Measurements from ENCODE around the gene JADE2. TPM values are rescaled to one million over a fixed set of nuclear protein-coding genes. Genes with fewer than 3 reads are reported as not detected.

Gene JADE2
- total RNA-seq, 1 experiment from 2014 or later: 138 TPM

DNA sequence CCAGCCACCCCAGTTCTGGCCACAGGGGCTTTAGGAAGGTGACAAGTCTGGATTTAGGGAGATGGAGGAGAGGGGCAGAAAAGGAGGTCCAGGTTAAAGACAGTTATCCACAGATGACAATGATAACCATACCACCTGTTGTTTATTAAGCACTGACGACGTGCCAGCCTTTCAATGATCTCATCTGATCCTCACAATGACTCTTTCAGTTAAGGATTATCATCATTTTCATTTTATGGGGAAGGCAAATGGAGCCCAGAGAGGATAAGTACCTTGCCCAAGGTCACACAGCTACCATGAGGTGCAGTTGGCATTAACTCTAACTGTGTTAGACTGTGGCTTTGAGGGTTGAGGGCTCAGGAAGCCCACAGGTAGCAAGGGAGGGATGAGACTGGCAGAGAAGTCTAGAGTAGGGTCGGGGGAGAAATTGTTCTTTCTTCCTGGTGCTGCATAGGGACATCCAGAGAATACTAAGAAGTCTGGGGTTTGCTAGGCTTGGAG, 21.5 kb upstream of the JADE2 start:
- Mint-ChIP-seq H3K27me3 (ENCODE audit: insufficient read depth, unreplicated experiment) (no peaks in the 10 kb centered on the region), H3K36me3 (ENCODE audit: insufficient read depth, unreplicated experiment) (peaks cover 6% of the 10 kb centered on the region), H3K27ac (ENCODE audit: low read depth, unreplicated experiment) (peak overlapping the region; percentile 90), H3K4me3 (ENCODE audit: unreplicated experiment) (peak overlapping the region; percentile 10), H3K4me1 (ENCODE audit: insufficient read depth, unreplicated experiment) (peaks cover 52% of the 10 kb centered on the region), H3K9me3 (ENCODE audit: unreplicated experiment) (no peaks in the 10 kb centered on the region)
- TF ChIP-seq CTCF (IDR thresholded peaks at IDR 0.05; ENCODE audit: unreplicated experiment): no peak
- intact Hi-C loops (cut with micrococcal nuclease): loop anchor here (2.0 kb wide), 2 partner anchors 37 to 67 kb away; no protein-coding TSS in a partner anchor
- DNase-seq (ENCODE audit: unreplicated experiment): no peak
- POLR2A ChIA-PET: interaction anchor here (0.6 to 20.3 kb wide), 16 partner anchors 8 to 328 kb away, joined by 3 to 300 read pairs (median 6); partner anchors contain the start of genes CDKN2AIPNL, JADE2 and UBE2B
- CTCF ChIA-PET: interaction anchor here (0.5 to 2.7 kb wide), 7 partner anchors 8 to 93 kb away, joined by 3 to 23 read pairs (median 8); partner anchors contain the start of gene CDKN2AIPNL
- BruUV-seq (replicated peaks): TSS peak; percentile 89

GRCh38 chr5:134504629-134505300, 20.7 kb upstream of the JADE2 start:
- Mint-ChIP-seq H3K27me3 (ENCODE audit: insufficient read depth, unreplicated experiment) (no peaks in the 10 kb centered on the region), H3K9me3 (ENCODE audit: unreplicated experiment) (no peaks in the 10 kb centered on the region), H3K27ac (ENCODE audit: low read depth, unreplicated experiment) (peak overlapping the region; percentile 90), H3K4me3 (ENCODE audit: unreplicated experiment) (no peak overlapping the region), H3K4me1 (ENCODE audit: insufficient read depth, unreplicated experiment) (peaks cover 59% of the 10 kb centered on the region), H3K36me3 (ENCODE audit: insufficient read depth, unreplicated experiment) (peaks cover 6% of the 10 kb centered on the region)
- ChIA-PET CTCF (interaction anchor here (0.6 to 3.7 kb wide), 7 partner anchors 18 to 134 kb away, joined by 3 to 16 read pairs (median 3); no protein-coding TSS in a partner anchor), POLR2A (interaction anchor here (0.8 to 20.3 kb wide), 5 partner anchors 7 to 68 kb away, joined by 3 to 300 read pairs (median 85); partner anchors contain the start of gene JADE2)
- intact Hi-C loops (cut with micrococcal nuclease): no loop called here
- no peak for DNase-seq (ENCODE audit: unreplicated experiment)
- BruUV-seq (replicated peaks): no TSS peak
- TF ChIP-seq CTCF (IDR thresholded peaks at IDR 0.05; ENCODE audit: unreplicated experiment): no peak

- peaks cover 75% of the 10 kb centered on the region for H3K4me1 Mint-ChIP-seq (ENCODE audit: insufficient read depth, unreplicated experiment)
- intact Hi-C loops (cut with micrococcal nuclease): loop anchor here (2.0 kb wide), 1 partner anchor 18 kb away; the partner anchor contains the start of gene JADE2
- POLR2A ChIA-PET: interaction anchor here (0.6 to 20.3 kb wide), 17 partner anchors 13 to 281 kb away, joined by 3 to 300 read pairs (median 4); partner anchors contain the start of genes CDKN2AIPNL, JADE2, PPP2CA and UBE2B
These were observed 19.1 kb upstream of the JADE2 start for GRCh38 chr5:134506054-134507039.

More at GRCh38 chr5:134506054-134507039, 19.1 kb upstream of the JADE2 start:
- BruUV-seq (replicated peaks): no TSS peak
- DNase-seq (ENCODE audit: unreplicated experiment): peak; percentile 95
- Mint-ChIP-seq H3K36me3 (ENCODE audit: insufficient read depth, unreplicated experiment) (peaks cover 10% of the 10 kb centered on the region), H3K9me3 (ENCODE audit: unreplicated experiment) (no peaks in the 10 kb centered on the region), H3K27me3 (ENCODE audit: insufficient read depth, unreplicated experiment) (no peaks in the 10 kb centered on the region), H3K27ac (ENCODE audit: low read depth, unreplicated experiment) (peak overlapping the region; percentile 90), H3K4me3 (ENCODE audit: unreplicated experiment) (peak overlapping the region; percentile 46)
- TF ChIP-seq CTCF (IDR thresholded peaks at IDR 0.05; ENCODE audit: unreplicated experiment): no peak
- CTCF ChIA-PET: interaction anchor here (0.6 to 4.8 kb wide), 12 partner anchors 14 to 338 kb away, joined by 3 to 31 read pairs (median 4); partner anchors contain the start of gene CDKN2AIPNL

All from MCF 10A (cell line).